HG02642 (cell line): Measurements from ENCODE around the gene DNAAF1.

ENCODE experiments used
- ATAC-seq: cut with Tn5 transposase; IDR thresholded peaks from one replicate; pipeline ENCODE4 v1.9.1; 2021; ENCODE audit warnings: mild to moderate bottlenecking; ENCODE audit not compliant: unreplicated experiment, poor library complexity

The DNAAF1 gene

DNA sequence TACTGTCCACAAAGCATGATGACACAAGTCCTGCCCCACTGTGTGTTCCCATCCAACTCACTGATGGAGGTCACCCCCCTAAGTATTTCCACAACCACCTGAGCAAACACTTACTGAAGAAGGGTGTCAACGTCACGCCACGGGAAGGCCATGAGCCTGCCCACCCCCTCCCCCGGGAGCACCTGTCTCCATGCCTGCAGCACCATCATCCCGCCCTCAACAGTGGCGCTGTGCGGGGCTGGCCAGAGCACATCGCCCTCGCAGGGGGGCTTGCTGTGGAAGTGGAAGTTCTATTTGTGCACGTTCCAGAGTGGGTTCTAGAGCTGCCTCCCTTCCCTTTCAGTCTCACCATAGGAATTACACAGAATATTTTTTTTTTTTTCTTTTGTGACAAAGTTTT lies 24.1 kb upstream of the DNAAF1 start:
- no peak for ATAC-seq

- ATAC-seq: no peak
Observed at GRCh38 chr16:84124257-84125073, 20.6 kb upstream of the DNAAF1 start.

- no peak for ATAC-seq
Observed at GRCh38 chr16:84131117-84131516, 14.0 kb upstream of the DNAAF1 start.

DNA sequence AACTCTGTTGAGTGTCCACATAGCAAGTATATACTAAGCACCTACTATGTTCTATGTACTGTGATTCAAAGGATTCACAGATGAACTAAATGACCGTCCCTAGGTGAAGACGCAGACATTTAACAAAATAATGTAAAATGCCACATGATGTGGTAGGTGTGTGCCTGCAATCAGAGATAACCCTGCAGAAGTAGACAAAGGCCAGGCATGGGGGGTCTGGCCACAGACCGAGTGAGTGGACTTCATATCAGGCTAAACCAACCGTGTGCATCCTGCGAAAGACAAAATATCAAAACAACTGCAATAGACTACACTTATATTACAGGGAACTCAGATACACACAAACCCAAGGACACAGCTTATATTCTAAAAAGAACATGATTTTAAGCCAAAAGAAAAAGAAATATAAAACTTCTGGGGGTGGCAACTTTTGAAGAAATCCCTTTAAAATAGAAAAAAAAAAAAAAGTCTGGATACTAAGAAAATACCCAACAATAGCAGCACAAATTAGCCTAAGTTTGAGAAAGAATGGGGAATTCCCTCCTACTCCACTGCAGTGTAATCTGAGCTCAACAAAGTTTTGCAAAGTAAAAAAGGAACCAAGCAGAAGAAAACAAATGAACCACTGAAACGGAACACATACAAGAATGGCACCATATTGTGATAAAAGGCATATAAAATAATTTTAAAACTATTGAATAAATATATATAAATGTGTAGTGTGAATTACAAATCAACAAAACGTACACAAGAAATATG lies 12.4 kb upstream of the DNAAF1 start:
- no peak for ATAC-seq

DNA sequence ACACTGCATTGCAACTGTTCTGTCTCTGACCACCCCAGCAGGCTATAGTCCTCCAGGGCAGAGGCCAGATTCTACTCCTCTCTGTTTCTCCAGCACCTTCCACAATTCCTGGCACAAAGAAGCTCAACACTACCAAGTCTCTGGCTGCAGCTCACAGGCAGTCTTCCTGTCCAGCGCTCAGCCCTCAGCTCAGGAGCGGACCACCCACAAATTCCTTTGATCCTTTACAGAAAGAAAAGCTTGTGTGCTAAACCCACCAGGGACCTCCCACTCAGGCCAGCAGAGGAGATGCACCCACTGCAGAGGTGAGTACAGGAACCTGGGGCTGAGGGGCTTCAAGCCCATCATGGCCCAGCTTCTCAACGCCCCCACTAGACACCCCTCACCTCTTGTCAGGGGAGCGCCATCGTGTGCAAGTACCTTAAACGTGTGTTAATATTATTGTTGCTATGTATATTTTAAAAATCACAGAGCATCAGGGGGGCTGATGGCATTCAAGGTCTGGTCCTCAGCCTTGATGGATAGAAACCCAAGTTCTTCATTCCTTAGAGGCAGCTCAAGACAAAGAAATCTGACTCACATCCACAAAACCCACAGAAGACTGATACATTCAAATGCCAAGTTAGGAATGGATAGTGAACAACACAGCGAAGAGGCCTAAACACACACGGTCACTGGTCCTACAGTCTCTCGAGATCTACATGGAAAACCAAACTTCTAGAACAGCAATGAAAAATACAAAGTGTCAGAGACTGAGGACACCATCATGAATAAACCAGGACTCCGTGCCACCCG lies 8.6 kb upstream of the DNAAF1 start:
- no peak for ATAC-seq

GRCh38 chr16:84137287-84137686 lies 7.8 kb upstream of the DNAAF1 start:
- ATAC-seq: no peak

DNA sequence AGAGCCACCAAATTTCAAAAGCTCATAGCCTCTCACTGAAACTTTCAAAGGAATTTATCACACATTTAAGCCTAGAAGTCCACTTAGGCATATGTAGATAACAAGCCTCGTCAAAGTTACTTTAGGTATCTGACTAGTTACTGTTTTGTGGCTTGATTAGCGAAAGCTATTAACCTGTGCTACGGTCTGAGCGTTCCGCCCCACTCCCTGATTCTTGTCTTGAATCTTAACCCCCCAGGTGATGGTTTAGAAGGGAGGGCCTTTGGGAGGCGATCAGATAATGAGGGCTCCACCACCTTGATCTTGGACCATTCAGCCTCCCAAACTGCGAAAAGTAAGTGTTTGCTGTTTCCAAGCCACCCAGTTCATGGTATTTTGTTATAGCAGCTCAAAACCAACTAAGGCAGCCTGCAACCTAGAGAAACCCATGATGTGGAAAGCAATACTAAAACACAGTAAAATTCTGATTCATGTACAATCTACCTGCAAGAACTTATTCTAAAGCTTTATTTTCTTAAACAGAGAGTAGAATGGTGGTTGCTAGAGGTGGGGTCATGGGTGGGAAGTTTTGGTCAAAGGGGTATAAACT lies 7.2 kb upstream of the DNAAF1 start:
- ATAC-seq: no peak

GRCh38 chr16:84138500-84138823 lies 6.6 kb upstream of the DNAAF1 start:
- no peak for ATAC-seq

DNA sequence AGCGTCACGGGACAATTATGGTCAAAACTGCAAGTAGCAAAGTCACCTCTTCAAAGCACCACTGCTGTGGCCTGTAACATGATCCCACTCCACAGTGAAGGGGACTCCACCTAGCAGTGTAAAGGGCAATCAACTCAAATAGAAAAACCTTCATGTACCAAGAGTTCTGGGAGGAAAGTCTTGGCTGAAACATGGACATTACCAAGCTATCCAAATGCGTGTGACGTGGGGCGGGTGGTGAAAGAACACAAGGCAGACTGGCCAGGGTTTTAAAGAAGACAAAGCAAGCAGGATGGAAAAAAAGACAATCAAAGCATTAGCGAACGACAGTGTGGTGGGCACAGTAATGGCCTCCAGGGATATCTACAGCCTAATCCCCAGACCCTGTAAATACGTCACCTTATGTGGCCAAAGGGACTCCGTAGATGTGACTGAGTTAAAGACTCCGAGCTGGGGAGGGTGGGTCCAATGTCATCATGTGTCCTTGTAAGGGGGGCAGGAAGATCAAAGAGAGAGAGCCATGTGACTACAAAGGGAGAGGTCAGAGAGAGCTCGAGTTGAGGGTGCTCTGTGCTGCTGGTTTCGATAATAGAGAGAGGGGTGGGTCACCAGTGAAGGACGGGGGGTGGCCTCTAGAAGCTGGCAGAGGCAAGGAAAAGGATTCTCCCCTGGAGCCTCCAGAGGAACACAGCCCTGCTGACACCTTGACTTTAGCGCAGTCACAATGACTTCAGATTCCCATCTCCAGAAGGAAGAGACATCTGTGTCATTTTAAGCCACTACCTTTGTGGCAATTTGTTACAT lies 6.1 kb upstream of the DNAAF1 start:
- ATAC-seq: peak; percentile 69

DNA sequence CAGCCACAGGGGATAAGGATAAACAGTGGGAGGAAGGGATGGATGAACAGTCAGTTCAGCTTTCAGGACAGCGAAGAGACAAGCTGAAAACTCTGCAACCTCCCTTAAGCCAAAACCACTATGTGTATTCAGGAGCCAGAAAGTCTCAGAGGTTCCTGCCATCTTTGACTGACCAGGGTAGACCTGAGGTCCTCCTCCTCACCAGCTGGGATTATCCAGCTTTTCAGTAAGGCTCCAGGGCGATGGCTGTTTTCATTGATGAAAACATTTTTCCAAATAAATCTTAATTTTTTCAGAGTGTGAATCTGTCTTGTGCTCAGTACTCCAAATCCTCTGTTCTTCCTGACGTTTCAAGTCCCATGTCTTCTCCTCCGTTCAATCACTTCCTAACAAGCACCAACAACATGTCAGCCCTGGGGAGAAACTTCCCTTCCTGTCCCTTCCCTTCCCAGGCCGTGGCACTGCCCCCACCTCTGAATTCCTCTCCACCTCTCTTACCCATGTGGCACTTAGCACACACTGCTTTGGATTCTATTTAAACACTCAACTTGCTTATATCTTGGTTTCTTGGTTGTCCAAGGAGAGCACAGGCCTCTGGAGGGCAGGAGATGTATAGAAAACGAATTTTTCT lies 5.4 kb upstream of the DNAAF1 start:
- no peak for ATAC-seq

DNA sequence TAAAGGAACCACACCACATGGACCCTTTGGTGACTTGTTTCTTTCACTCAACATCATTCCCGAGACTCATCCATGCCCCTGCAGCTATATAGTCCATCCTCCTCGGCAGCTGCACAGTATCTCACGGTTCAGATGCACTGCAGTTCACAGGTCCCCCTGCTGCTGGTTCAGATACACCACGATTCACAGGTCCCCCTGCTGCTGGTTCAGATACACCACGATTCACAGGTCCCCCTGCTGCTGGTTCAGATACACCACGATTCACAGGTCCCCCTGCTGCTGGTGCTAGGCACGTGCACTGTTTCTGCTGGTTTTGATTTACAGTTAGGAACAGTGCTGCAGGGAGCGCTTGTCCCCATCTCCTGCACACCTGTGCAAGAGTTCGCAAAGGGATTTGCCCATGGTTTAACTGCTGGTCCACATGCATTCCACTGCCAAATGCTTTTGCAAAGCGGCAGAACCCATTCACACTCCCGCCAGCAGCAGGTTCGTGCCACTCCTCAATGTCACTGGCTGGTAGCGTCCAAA lies 3.9 kb upstream of the DNAAF1 start:
- no peak for ATAC-seq

GRCh38 chr16:84143081-84143480 lies 2.0 kb upstream of the DNAAF1 start:
- ATAC-seq: no peak

GRCh38 chr16:84143784-84144199 lies 1.3 kb upstream of the DNAAF1 start:
- no peak for ATAC-seq

DNA sequence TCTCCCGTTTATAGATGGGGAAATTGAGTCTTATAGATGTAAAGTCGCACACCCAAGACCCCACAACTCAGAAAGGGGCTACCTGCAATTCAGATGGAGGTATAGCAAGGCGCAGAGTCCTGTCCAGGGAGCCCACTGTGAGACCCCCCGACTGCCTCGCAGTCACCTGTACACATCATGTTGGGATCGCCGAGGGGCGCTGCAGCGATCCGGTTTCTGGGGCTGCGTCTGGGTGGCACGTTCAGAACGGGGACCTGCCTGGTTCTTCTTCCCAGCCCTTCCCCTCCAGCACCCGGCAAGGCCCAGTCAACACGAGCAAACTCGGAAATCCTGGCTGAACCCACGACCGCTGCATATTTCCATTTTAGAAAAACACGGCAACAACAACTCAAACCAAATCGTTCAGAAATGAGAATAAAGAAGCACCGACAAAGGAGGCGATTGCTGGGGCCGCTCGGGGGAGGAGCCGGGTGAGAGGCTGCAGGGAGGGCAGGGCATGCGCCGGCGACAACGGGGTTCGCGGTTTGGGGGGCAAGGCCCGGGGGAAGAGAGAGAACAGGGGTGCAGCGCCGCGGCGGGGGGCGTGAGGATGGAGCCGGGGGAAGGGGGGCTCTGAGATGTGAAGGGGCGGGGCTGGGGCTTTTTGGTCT lies 774 bp upstream of the DNAAF1 start:
- peak; percentile 11 for ATAC-seq

DNA sequence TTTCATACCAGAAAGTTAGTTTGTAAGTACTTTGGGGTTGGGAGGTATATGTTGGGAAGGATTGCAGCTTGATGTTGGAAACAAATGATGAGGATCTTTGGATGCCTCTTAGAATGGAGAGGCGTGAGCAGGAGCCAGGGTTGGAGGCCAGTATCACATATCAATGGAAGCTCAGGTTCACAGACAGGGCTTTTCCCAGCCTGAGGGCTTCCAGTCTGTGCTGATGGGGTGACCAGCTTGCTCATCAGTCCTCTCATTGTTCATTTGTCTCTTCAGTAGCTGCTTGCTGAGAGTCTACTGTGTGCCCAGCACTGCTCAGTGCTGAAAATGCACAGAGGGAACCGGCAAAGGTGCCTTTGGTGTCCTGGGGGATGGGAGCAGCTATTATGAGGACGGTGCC lies 5.8 kb downstream of the DNAAF1 start:
- no peak for ATAC-seq

GRCh38 chr16:84153660-84154214 lies 8.6 kb downstream of the DNAAF1 start:
- ATAC-seq: no peak

DNA sequence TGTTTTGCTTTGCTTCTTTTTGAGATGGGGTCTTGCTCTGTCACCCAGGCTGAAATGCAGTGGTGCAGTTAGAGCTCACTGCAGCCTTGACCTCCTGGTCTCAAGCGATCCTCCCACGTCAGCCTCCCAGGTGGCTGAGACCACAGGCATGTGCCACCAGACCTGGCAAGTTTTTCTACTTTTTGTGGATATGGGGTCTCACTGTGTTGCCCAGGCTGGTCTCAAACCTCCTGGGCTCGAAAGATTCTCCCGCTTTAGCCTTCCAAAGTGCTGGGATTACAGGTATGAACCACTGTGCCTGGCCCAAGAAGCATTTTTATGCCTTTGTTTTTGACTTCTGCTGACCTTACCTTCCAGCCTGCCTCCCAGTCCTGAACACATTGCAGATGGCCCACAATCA lies 10.1 kb downstream of the DNAAF1 start:
- ATAC-seq: no peak

GRCh38 chr16:84155771-84156170 lies 10.7 kb downstream of the DNAAF1 start:
- no peak for ATAC-seq
